NK-92 treated with Interleukin-12 subunit alpha and Interleukin-12 subunit beta, amount 100 ng/mL, for 24 hours (cell line): ENCODE measurements around the gene SPNS2.

Experiments
- DNase-seq: peaks from one replicate; lab custom pipeline; 2025; lab: John Stamatoyannopoulos, UW

Gene SPNS2

DNA sequence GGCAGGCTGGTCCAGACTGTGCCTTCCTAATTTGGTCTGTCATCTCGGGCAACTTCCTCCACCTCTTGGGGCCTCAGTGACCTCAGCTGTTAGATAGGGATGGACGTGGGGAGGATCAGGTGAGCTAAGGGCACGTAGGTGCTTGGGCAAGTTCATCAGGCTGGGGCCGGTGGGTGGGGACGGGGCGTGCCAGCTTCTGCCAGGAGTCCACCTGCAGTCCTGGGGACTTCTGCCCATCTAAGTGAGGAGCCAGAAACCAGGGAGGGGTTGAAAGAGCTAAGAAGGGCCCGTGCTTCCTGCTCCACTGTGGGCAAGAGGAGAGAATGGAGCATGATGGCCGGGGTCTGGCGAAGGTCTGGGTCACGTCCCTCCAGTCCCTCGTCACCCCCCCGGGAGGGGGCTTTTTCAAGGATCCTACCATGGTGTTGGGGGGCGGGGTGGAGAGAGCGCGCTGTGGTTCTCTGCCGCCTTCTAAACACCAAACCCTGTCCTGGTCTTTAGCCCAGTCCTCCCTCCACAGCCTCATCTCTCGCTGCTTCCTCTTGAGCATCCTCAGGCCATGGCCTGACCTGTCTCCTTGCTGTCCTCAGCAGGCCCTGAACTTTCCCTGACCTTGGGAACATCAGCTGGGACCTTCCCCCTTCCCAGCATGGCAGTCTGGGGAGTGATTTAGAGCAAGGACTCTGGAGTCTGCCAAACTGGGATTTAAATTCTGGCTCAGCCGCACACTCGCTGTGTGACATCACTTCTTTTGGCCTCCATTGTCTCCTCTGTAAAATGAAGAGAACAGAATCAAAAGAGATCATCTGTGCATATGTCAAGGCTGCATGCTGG, 21.6 kb downstream of the SPNS2 start:
- DNase-seq, result no peak

DNA sequence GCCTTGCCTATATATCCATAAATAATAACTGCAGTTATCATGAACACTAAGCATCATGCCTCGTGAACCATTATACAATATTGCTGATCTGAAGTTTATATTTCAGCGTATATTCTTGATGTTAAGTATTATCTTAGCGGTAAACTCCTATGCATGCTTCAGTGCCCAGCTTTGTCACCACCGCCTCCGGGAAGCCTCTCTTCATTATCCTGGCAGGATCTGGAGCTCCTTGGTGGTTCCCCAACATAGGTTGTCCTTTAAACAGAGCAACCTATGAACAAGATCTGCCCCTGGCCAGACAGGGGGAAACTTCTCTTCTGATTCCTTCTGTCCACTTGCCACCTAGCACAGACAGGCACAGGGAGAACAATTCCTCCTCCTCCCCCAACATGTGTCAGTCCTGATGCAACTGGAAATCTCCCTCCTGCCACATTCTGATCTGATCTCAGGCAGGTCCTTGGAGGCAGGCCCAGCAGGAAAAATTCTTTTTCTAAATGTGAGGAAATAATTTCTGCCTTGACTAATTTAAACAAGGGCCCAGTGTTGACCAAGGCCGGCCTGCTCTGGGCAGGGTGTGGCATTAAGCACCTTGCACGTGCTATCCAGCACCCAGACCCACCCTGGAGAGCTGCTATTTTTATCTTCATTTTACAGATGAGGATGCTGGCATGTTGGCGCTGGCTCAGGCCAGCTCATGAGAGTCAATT, 22.4 kb downstream of the SPNS2 start:
- no peak for DNase-seq

DNA sequence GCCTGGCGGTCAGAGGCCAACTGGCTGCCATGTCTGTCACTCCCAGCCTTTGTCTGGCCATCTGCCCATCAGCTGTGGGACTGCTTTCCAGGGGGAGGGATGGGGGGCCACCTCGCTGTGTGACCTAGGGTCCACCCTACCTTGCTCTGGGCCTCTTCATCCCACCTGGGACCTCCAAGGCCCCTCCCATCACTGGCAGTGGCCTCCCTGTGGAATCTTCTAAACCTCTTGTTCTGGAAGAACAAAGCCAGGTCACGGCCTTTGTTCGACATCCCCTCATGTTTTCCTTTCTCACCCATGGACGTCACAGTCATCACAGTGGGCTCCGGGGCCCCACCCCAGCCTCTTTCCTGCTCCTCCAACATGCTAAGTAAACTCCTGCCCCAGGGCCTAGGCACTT, 24.0 kb downstream of the SPNS2 start:
- no peak for DNase-seq

GRCh38 chr17:4523946-4524345, 25.3 kb downstream of the SPNS2 start:
- no peak for DNase-seq

DNA sequence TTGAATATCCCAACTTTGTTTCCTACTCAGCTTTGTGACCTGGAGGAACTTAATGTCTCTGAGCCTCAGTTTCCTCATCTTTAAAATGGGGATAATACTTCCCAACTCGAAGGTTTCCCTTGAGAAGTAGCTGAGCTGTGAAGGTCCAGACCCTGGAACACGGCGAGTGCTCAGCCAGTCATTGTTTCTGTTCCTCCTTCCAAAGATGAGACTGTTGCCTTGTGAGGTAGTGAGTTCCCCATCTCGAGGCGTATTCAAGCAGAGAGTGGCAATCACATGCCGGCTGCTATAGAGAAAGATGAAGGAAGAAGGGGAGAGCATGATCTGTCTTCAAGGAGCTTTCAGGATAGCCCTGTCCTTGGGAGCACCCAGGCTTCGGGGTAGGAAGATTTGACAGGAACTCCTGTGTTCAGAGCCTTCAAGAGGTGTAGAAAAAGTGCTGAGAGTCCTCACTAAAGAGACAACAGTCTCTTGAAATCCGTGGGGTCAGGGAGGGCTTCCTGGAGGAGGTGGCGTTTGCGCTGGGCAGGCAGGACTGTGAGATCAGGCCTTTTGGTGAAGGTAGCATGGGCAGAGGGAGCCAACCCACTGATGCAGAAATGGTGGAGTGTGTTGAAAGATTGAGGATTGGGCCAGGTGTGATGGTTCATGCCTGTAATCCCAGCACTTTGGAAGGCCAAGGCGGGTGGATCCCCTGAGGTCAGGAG, 27.2 kb downstream of the SPNS2 start:
- no peak for DNase-seq

- no peak for DNase-seq
Observed at GRCh38 chr17:4527134-4527533, 28.5 kb downstream of the SPNS2 start.

GRCh38 chr17:4527566-4528125, 29.0 kb downstream of the SPNS2 start:
- no peak for DNase-seq

DNA sequence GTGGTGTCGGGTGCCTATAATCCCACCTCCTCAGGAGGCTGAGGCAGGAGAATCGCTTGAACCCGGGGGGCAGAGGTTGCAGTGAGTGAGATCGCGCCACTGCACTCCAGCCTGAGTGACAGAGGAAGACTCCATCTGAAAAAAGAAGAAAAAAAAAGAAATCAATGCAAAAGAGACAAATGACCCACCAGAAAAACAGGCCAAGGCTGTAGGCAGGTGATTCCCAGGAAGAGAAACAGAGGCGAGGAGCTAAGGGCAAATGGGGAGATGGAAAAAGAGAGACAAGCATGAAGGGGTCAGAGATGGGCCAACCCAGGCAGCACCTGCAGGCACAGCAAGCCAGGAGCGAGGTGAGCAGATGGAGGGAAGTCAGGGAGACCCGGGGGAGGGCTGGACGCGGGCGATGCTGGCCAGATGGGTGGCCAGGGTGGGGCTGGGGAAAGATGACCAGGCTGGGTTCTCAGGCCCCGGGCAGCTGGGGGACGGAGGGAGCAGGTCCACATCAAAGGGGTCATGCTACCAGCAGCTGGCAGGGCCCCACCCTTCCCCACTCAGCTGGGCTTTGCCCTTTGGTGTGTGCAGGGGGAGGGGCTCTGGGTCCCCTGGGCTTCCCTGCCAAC, 31.0 kb downstream of the SPNS2 start:
- no peak for DNase-seq

- no peak for DNase-seq
Observed at GRCh38 chr17:4530799-4531730, 32.4 kb downstream of the SPNS2 start.

- no peak for DNase-seq
Observed at GRCh38 chr17:4531988-4532736, 33.5 kb downstream of the SPNS2 start.

DNA sequence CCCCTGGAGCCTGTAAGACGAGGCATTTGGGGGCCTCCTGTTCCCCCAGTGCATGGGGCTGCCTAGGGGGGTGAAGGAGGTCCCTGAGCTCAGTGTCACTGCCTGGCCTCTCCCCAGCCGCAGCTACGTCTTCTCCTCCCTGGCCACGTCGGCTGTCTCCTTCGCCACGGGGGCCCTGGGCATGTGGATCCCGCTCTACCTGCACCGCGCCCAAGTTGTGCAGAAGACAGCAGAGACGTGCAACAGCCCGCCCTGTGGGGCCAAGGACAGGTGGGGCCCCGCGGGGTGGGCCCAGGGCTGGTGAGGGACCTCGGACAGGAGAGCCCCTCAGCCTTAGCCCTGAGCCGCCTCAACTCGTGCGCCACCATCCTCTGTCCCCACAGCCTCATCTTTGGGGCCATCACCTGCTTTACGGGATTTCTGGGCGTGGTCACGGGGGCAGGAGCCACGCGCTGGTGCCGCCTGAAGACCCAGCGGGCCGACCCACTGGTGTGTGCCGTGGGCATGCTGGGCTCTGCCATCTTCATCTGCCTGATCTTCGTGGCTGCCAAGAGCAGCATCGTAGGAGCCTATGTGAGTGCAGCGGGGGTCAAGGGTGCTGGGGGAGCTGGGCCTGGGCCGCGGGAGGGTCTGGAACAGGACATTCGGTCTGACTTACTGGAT, 34.3 kb downstream of the SPNS2 start:
- no peak for DNase-seq

DNA sequence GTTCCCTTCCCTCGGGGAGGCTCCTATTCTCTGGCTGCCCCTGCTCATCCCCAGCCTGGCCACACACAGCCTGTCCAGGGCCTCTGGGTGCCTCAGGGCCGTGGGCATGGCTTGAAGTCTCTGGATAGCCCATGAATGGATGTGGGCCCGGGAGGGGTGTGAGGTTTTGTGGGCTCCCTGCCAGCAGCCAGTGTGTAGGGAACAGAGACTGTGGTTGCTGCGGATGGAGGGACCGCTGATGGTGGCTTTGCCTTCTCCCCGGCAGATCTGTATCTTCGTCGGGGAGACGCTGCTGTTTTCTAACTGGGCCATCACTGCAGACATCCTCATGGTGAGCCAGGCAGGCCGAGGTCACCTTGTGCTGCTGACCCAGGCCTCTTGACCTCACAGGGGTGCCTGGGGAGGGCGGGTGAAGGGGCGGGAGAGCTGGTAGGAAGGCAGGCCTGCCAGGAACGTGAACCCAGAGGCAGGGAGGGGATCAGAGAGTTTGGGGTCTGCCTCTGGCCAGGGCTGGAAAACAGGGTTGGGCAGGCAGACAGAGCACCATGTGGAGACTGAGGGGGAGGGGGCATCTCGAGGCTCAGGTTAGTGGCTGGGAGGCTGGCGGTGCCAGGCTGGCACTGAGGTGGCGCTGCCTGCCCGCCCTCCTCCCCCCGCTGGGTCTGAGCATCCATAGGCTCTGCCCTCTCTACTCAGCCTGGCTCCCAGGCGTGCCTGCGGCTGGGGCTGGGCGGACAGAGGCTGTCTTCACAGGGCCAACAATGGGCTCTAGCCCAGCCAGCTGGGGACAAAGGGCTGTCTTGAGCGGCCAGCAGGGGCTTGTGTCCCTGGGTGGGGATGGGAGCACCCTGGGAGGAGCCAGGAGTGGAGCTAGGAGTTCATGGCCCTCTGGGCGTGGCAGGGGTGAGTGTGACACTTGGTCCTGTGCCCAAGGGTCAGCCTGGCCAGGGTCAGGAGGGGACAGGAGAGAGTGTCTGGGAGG, 35.1 kb downstream of the SPNS2 start:
- no peak for DNase-seq

DNA sequence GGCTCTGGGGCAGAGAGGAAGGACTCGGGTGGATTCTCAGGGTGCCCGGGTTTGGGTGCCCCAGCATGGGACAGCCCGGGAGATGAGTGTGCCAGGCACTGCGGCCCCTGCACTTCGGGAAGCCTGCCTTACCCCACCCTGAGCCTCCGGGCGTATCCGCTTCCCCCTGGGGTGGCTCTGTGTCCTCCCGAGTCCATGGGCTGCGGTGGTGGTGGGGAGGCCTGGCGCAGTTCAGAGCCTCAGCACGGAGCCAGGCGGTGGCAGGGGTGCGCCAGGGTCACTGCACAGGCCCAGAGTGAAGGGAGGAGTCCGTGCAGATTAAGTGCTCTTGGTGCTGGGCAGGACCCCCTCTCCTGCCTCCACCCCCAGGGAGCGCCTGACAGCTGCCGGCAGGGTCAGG, 35.8 kb downstream of the SPNS2 start:
- DNase-seq, result no peak

- no peak for DNase-seq
Observed at GRCh38 chr17:4534928-4535666, 36.4 kb downstream of the SPNS2 start.

DNA sequence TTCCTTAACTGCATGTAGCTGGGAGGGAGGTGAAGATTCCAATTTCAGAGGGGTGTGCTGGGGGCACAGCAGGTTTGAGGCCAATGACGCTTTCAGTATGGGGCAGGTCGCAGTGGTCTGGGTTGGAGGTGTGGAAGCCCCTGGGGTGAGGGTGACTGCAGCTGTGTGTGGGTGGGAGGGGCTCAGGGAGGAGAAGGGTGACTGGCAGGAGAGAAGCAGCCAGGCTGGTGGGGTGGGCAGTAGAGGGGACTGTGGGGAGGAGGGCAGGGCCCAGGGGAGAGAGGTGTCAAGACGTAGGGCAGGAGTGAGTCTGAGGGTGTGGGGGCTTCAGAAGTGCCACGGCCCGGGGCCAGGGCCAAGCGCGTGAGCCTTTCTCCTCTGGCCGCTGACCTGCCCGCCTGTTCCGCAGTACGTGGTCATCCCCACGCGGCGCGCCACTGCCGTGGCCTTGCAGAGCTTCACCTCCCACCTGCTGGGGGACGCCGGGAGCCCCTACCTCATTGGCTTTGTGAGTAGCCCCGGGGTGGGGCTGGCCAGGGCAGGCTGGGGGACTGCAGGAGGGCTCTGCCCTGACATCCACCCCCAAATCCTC, 37.1 kb downstream of the SPNS2 start:
- DNase-seq, result no peak

- no peak for DNase-seq
Observed at GRCh38 chr17:4536259-4536741, 37.6 kb downstream of the SPNS2 start.

DNA sequence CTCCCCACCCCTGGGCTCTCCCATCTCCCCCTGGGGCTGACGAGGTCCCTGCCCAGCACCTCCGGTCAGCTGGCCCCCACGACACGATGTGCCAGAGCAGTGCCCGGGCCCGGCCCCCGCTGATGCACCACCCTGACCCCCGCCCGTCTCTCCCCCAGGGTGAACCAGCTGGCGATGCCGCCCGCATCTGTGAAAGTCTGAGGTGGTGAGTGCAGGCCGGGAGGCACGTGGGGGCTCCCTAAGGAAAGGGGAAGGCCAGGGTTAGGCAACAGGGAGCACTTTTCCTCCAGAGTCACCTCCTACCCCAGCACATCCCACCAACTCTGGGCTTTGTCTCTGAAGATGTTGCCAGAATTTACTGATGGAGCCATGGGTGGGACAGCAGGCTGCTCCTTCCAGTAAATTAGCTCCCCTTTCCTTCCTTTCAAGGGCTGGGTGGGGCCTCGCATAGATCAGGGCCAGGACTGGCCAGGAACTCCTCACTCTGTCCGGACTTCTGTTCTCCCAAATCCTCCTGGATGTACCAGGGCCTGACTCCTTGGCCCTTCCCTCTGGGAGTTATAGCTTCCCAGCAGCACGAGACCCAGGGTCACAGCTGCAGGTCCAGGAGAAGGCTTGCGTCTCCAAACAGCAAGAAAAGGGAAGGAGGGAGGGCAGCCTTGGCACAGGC, 38.2 kb downstream of the SPNS2 start:
- DNase-seq, result no peak
